ENCODE measurements around the gene FETUB. TPM values are rescaled to one million over a fixed set of nuclear protein-coding genes. Genes with fewer than 3 reads are reported as not detected.
"Not testable (repeated sequence)": the region's sequence is repeated elsewhere in the genome, so short reads cannot be mapped to it uniquely, and the experiment has no call there.

Gene FETUB
- total RNA-seq, 1 experiment from 2014 or later: not detected

- peaks cover 6% of the 10 kb centered on the region; the same call in 1 of the 2 replicates for H3K4me1 ChIP-seq
- H3K9me3 ChIP-seq: no peaks in the 10 kb centered on the region
- Mint-ChIP-seq H3K36me3 (ENCODE audit: insufficient read depth, unreplicated experiment) (no peaks in the 10 kb centered on the region), H3K4me3 (ENCODE audit: unreplicated experiment) (no peak overlapping the region), H3K9me3 (ENCODE audit: unreplicated experiment) (no peaks in the 10 kb centered on the region), H3K27me3 (ENCODE audit: insufficient read depth, unreplicated experiment) (no peaks in the 10 kb centered on the region), H3K4me1 (ENCODE audit: low read depth, unreplicated experiment) (peaks cover 12% of the 10 kb centered on the region), H3K27ac (ENCODE audit: unreplicated experiment) (no peak overlapping the region)
- intact Hi-C loops (cut with micrococcal nuclease; ENCODE audit: unreplicated experiment): no loop called here
- H3K36me3 ChIP-seq (ENCODE audit: control insufficient read depth, insufficient read depth, low read length): no peaks in the 10 kb centered on the region
- no peaks in the 10 kb centered on the region for H3K27me3 ChIP-seq (replicated peaks; ENCODE audit: control insufficient read depth, insufficient read depth, low read length)
- ChIA-PET POLR2A (no interaction called here), CTCF (no interaction called here)
- DNase-seq: no peak
- no peak overlapping the region for H3K4me3 ChIP-seq (ENCODE audit: low read depth, low read length)
- TF ChIP-seq CTCF (IDR thresholded peaks at IDR 0.05; ENCODE audit: insufficient read depth in 1 of 2, low read depth in 1 of 2, low read length in 1 of 2, severe bottlenecking in 1 of 2, unreplicated experiment in 1 of 2): no peak
- no TSS peak for BruUV-seq (replicated peaks)
Measured at GRCh38 chr3:186696522-186696921, 56.3 kb downstream of the FETUB start.

GRCh38 chr3:186697510-186697909 is 57.3 kb downstream of the FETUB start:
- Histone ChIP-seq H3K4me3 (ENCODE audit: low read depth, low read length) (no peak overlapping the region), H3K27me3 (replicated peaks; ENCODE audit: control insufficient read depth, insufficient read depth, low read length) (no peaks in the 10 kb centered on the region), H3K36me3 (ENCODE audit: control insufficient read depth, insufficient read depth, low read length) (no peaks in the 10 kb centered on the region), H3K4me1 (peaks cover 6% of the 10 kb centered on the region; the same call in 1 of the 2 replicates), H3K9me3 (no peaks in the 10 kb centered on the region)
- no peak for DNase-seq
- Mint-ChIP-seq H3K9me3 (ENCODE audit: unreplicated experiment) (no peaks in the 10 kb centered on the region), H3K27ac (ENCODE audit: unreplicated experiment) (no peak overlapping the region), H3K36me3 (ENCODE audit: insufficient read depth, unreplicated experiment) (no peaks in the 10 kb centered on the region), H3K4me1 (ENCODE audit: low read depth, unreplicated experiment) (peaks cover 12% of the 10 kb centered on the region), H3K27me3 (ENCODE audit: insufficient read depth, unreplicated experiment) (peaks cover 2% of the 10 kb centered on the region), H3K4me3 (ENCODE audit: unreplicated experiment) (no peak overlapping the region)
- ChIA-PET CTCF (no interaction called here), POLR2A (no interaction called here)
- intact Hi-C loops (cut with micrococcal nuclease; ENCODE audit: unreplicated experiment): no loop called here
- BruUV-seq (replicated peaks): no TSS peak
- TF ChIP-seq CTCF (IDR thresholded peaks at IDR 0.05; ENCODE audit: insufficient read depth in 1 of 2, low read depth in 1 of 2, low read length in 1 of 2, severe bottlenecking in 1 of 2, unreplicated experiment in 1 of 2): no peak

GRCh38 chr3:186700267-186700666 is 60.1 kb downstream of the FETUB start:
- Mint-ChIP-seq H3K4me3 (ENCODE audit: unreplicated experiment) (no peak overlapping the region), H3K4me1 (ENCODE audit: low read depth, unreplicated experiment) (no peaks in the 10 kb centered on the region), H3K27me3 (ENCODE audit: insufficient read depth, unreplicated experiment) (peaks cover 2% of the 10 kb centered on the region), H3K36me3 (ENCODE audit: insufficient read depth, unreplicated experiment) (no peaks in the 10 kb centered on the region), H3K27ac (ENCODE audit: unreplicated experiment) (no peak overlapping the region), H3K9me3 (ENCODE audit: unreplicated experiment) (no peaks in the 10 kb centered on the region)
- intact Hi-C loops (cut with micrococcal nuclease; ENCODE audit: unreplicated experiment): no loop called here
- no peaks in the 10 kb centered on the region for H3K4me1 ChIP-seq
- no peak for TF ChIP-seq CTCF (IDR thresholded peaks at IDR 0.05; ENCODE audit: insufficient read depth in 1 of 2, low read depth in 1 of 2, low read length in 1 of 2, severe bottlenecking in 1 of 2, unreplicated experiment in 1 of 2)
- H3K27me3 ChIP-seq (replicated peaks; ENCODE audit: control insufficient read depth, insufficient read depth, low read length): no peaks in the 10 kb centered on the region
- CTCF ChIA-PET: no interaction called here
- H3K4me3 ChIP-seq (ENCODE audit: low read depth, low read length): no peak overlapping the region
- H3K9me3 ChIP-seq: no peaks in the 10 kb centered on the region
- DNase-seq: no peak
- POLR2A ChIA-PET: no interaction called here
- no peaks in the 10 kb centered on the region for H3K36me3 ChIP-seq (ENCODE audit: control insufficient read depth, insufficient read depth, low read length)
- BruUV-seq (replicated peaks): no TSS peak

GRCh38 chr3:186702451-186702850 is 62.3 kb downstream of the FETUB start:
- H3K9me3 Mint-ChIP-seq (ENCODE audit: unreplicated experiment); H3K36me3 ChIP-seq (ENCODE audit: control insufficient read depth, insufficient read depth, low read length); DNase-seq; H3K36me3 Mint-ChIP-seq (ENCODE audit: insufficient read depth, unreplicated experiment); CTCF ChIA-PET; H3K27me3 Mint-ChIP-seq (ENCODE audit: insufficient read depth, unreplicated experiment); H3K9me3 ChIP-seq; H3K4me1 Mint-ChIP-seq (ENCODE audit: low read depth, unreplicated experiment); H3K4me3 ChIP-seq (ENCODE audit: low read depth, low read length); H3K4me3 Mint-ChIP-seq (ENCODE audit: unreplicated experiment); H3K4me1 ChIP-seq; BruUV-seq (replicated peaks); intact Hi-C loops (cut with micrococcal nuclease; ENCODE audit: unreplicated experiment); POLR2A ChIA-PET; H3K27me3 ChIP-seq (replicated peaks; ENCODE audit: control insufficient read depth, insufficient read depth, low read length); H3K27ac Mint-ChIP-seq (ENCODE audit: unreplicated experiment): not testable (repeated sequence)
